H1 (cell line): Measurements from ENCODE around the gene CKS1B. TPM values are rescaled to one million over a fixed set of nuclear protein-coding genes. Genes with fewer than 3 reads are reported as not detected.
"Not testable (repeated sequence)": the region's sequence is repeated elsewhere in the genome, so short reads cannot be mapped to it uniquely, and the experiment has no call there.

Source experiments
- CTCF ChIA-PET: fragments of 300-600 bp; sonication (Branson Sonifier 250); formaldehyde crosslinking; loops from one replicate; lab custom pipeline; 2021; ENCODE audit not compliant: partially characterized antibody; lab: Charles Lee
- POLR2A ChIA-PET: fragments of 300-600 bp; sonication (Branson Sonifier 250); formaldehyde crosslinking; loops from one replicate; lab custom pipeline; 2021; ENCODE audit warnings: inconsistent platforms; ENCODE audit not compliant: partially characterized antibody; lab: Charles Lee
- DNase-seq, 2 experiments: peaks; one replicate each; pipeline versions ENCODE4 v3.0.0 to v3.0.0-alpha.2; 2010 to 2022; ENCODE audit warnings: low spot score in 2 of 2, low read depth in 1 of 2, mixed read lengths in 1 of 2
- FAIRE-seq: peaks from 2 replicates; lab custom pipeline; 2011; peaks lifted over from hg19 to GRCh38; lab: Jason Lieb, UNC
- H2AFZ ChIP-seq: 2 replicates; pipeline ENCODE4 v1.8.1; 2012; ENCODE audit warnings: low read length, inconsistent platforms
- H2AK5ac ChIP-seq: 2 replicates; pipeline ENCODE4 v1.6.1; 2013; ENCODE audit warnings: low read depth, low read length
- H2BK120ac ChIP-seq: replicated peaks from 2 replicates; pipeline ENCODE3; 2013; ENCODE audit warnings: low read depth, low read length, inconsistent platforms
- H2BK12ac ChIP-seq: 2 replicates; pipeline ENCODE4 v1.6.1; 2013; ENCODE audit warnings: low read depth, low read length
- H2BK15ac ChIP-seq: 2 replicates; pipeline ENCODE4 v1.6.1; 2013; ENCODE audit warnings: low read length
- H2BK20ac ChIP-seq: 2 replicates; pipeline ENCODE4 v1.6.1; 2013; ENCODE audit warnings: low read length
- H2BK5ac ChIP-seq: 2 replicates; pipeline ENCODE4 v1.6.1; 2013; ENCODE audit warnings: low read depth, low read length
- H3K14ac ChIP-seq: 2 replicates; pipeline ENCODE4 v1.6.1; 2013; ENCODE audit warnings: inconsistent platforms; ENCODE audit not compliant: insufficient read length
- H3K18ac ChIP-seq: 2 replicates; pipeline ENCODE4 v1.6.1; 2013; ENCODE audit warnings: low read length; ENCODE audit errors: extremely low read depth
- H3K23ac ChIP-seq: 2 replicates; pipeline ENCODE4 v1.6.1; 2013; ENCODE audit warnings: inconsistent platforms; ENCODE audit not compliant: insufficient read length
- H3K23me2 ChIP-seq: 2 replicates; pipeline ENCODE4 v1.6.1; 2013; ENCODE audit warnings: low read depth, low read length
- H3K27ac ChIP-seq: 2 replicates; pipeline ENCODE4 v1.6.1; 2011; ENCODE audit warnings: low read depth, low read length, inconsistent platforms
- H3K27me3 ChIP-seq, 4 experiments: replicated peaks in 1 of 4; 1 replicate in 1 of 4; 2 replicates in 3 of 4; pipeline versions ENCODE4 v1.6.1 to v1.8.1; 2011 to 2013; ENCODE audit warnings: low read length in 3 of 4, mild to moderate bottlenecking in 3 of 4, inconsistent platforms in 2 of 4, mixed read lengths in 2 of 4, moderate library complexity in 1 of 4; ENCODE audit not compliant: control insufficient read depth in 3 of 4, insufficient read depth in 3 of 4; ENCODE audit errors: extremely low read depth in 1 of 4
- H3K36me3 ChIP-seq, 4 experiments: 2 replicates each; pipeline versions ENCODE4 v1.6.1 to v1.8.1; 2011 to 2013; ENCODE audit warnings: mild to moderate bottlenecking in 4 of 4, low read length in 3 of 4, moderate library complexity in 2 of 4, control low read depth in 1 of 4, inconsistent platforms in 1 of 4; ENCODE audit not compliant: insufficient read depth in 4 of 4, control insufficient read depth in 2 of 4
- H3K4ac ChIP-seq: replicated peaks from 2 replicates; pipeline ENCODE3; 2013; ENCODE audit warnings: low read length, low read depth, mixed read lengths, inconsistent platforms; ENCODE audit not compliant: insufficient read length
- H3K4me1 ChIP-seq, 4 experiments: replicated peaks in 1 of 4; 1 replicate in 1 of 4; 2 replicates in 3 of 4; pipeline versions ENCODE4 v1.6.1 to v1.8.1; 2011 to 2013; ENCODE audit warnings: low read length in 3 of 4, inconsistent platforms in 2 of 4, mixed read lengths in 1 of 4; ENCODE audit not compliant: insufficient read depth in 4 of 4, control insufficient read depth in 3 of 4
- H3K4me2 ChIP-seq, 2 experiments: 2 replicates each; pipeline versions ENCODE4 v1.6.1 to v1.8.1; 2011 to 2013; ENCODE audit warnings: low read depth in 2 of 2, low read length in 2 of 2, control low read depth in 1 of 2, inconsistent platforms in 1 of 2, mild to moderate bottlenecking in 1 of 2; ENCODE audit not compliant: insufficient read depth in 1 of 2
- H3K4me3 ChIP-seq, 4 experiments: fragments of 200-600, 300-600 bp in 1 of 4; sonication (generic), shearing (Covaris generic), sonication (Bioruptor Twin) in 1 of 4; 2 replicates each; pipeline versions ENCODE4 v1.5.1 to v1.8.1; 2011 to 2016; ENCODE audit warnings: low read length in 4 of 4, low read depth in 3 of 4, control low read depth in 2 of 4, inconsistent platforms in 2 of 4, mild to moderate bottlenecking in 2 of 4, mixed read lengths in 1 of 4, moderate library complexity in 1 of 4; ENCODE audit not compliant: insufficient read depth in 2 of 4; ENCODE audit errors: extremely low read depth in 1 of 4
- H3K56ac ChIP-seq: replicated peaks from 2 replicates; pipeline ENCODE3; 2013; ENCODE audit warnings: low read depth, mild to moderate bottlenecking, mixed read lengths, low read length, inconsistent platforms; ENCODE audit not compliant: insufficient read length
- H3K79me1 ChIP-seq: 2 replicates; pipeline ENCODE4 v1.6.1; 2013; ENCODE audit warnings: low read depth, low read length, control low read depth
- H3K79me2 ChIP-seq, 2 experiments: 2 replicates each; pipeline versions ENCODE4 v1.6.1 to v1.8.1; 2012 to 2013; ENCODE audit warnings: low read length in 2 of 2, mild to moderate bottlenecking in 2 of 2, inconsistent platforms in 1 of 2; ENCODE audit not compliant: insufficient read depth in 2 of 2, control insufficient read depth in 1 of 2
- H3K9ac ChIP-seq, 4 experiments: replicated peaks in 1 of 4; 1 replicate in 1 of 4; 2 replicates in 3 of 4; pipeline versions ENCODE4 v1.6.1 to v1.8.1; 2011 to 2013; ENCODE audit warnings: low read depth in 3 of 4, low read length in 3 of 4, control low read depth in 2 of 4, mild to moderate bottlenecking in 2 of 4, moderate library complexity in 2 of 4, inconsistent platforms in 1 of 4; ENCODE audit errors: extremely low read depth in 1 of 4
- H3K9me3 ChIP-seq, 2 experiments: 2 replicates each; pipeline versions ENCODE4 v1.6.1 to v1.8.1; 2012 to 2013; ENCODE audit warnings: mild to moderate bottlenecking in 2 of 2, moderate library complexity in 2 of 2, control low read depth in 1 of 2, inconsistent platforms in 1 of 2, low read depth in 1 of 2, low read length in 1 of 2, mixed read lengths in 1 of 2; ENCODE audit not compliant: insufficient read depth in 2 of 2
- H4K20me1 ChIP-seq, 2 experiments: replicated peaks in 1 of 2; 2 replicates each; pipeline versions ENCODE3 to v1.8.1; 2011 to 2013; ENCODE audit warnings: inconsistent platforms in 2 of 2, low read length in 2 of 2, mild to moderate bottlenecking in 1 of 2; ENCODE audit not compliant: insufficient read depth in 2 of 2, control insufficient read depth in 1 of 2
- H4K5ac ChIP-seq: 2 replicates; pipeline ENCODE4 v1.6.1; 2013; ENCODE audit warnings: low read length, low read depth, mixed read lengths, inconsistent platforms; ENCODE audit not compliant: insufficient read length
- H4K8ac ChIP-seq: 2 replicates; pipeline ENCODE4 v1.8.0; 2013; ENCODE audit warnings: mild to moderate bottlenecking, moderate library complexity, low read length, inconsistent platforms; ENCODE audit not compliant: insufficient read depth; ENCODE audit errors: extremely low read depth
- H4K91ac ChIP-seq: replicated peaks from 2 replicates; pipeline ENCODE3; 2013; ENCODE audit warnings: low read length, mixed read lengths, inconsistent platforms; ENCODE audit not compliant: insufficient read length
- BRCA1 ChIP-seq: IDR thresholded peaks from 2 replicates; pipeline ENCODE4 v1.6.1; 2012; ENCODE audit warnings: low read depth, low read length, improper control_type of control experiment
- FOSL1 ChIP-seq: IDR thresholded peaks from 2 replicates; pipeline ENCODE4 v1.6.1; 2011; ENCODE audit warnings: mild to moderate bottlenecking, low read depth, low read length, moderate library complexity; ENCODE audit not compliant: insufficient read depth
- HDAC6 ChIP-seq: IDR thresholded peaks from one replicate; pipeline ENCODE4 v1.7.1; 2012; ENCODE audit warnings: low read depth, mild to moderate bottlenecking, inconsistent platforms, low read length, moderate library complexity
- JUND ChIP-seq: IDR thresholded peaks from 2 replicates; pipeline ENCODE4 v1.6.1; 2011; ENCODE audit warnings: mild to moderate bottlenecking, improper control_type of control experiment, low read length
- NRF1 ChIP-seq: IDR thresholded peaks from 2 replicates; pipeline ENCODE4 v1.6.1; 2011; ENCODE audit warnings: mild to moderate bottlenecking, low read depth, low read length, improper control_type of control experiment
- POLR2A ChIP-seq, 2 experiments: IDR thresholded peaks; 1 replicate in 1 of 2; 2 replicates in 1 of 2; pipeline ENCODE4 v1.6.1; 2011; ENCODE audit warnings: low read depth in 2 of 2, low read length in 2 of 2, mild to moderate bottlenecking in 2 of 2; ENCODE audit errors: control extremely low read depth in 1 of 2
- RBBP5 ChIP-seq: IDR thresholded peaks from 2 replicates; pipeline ENCODE4 v1.7.1; 2012; ENCODE audit warnings: low read depth, mild to moderate bottlenecking, inconsistent platforms, low read length, moderate library complexity, borderline replicate concordance
- RNF2 ChIP-seq: fragments of 200-900, 300-1000 bp; sonication (generic); IDR thresholded peaks from 2 replicates; pipeline ENCODE4 v1.7.1; 2016; ENCODE audit warnings: borderline replicate concordance, low read depth, mild to moderate bottlenecking, antibody characterized with exemption, low read length; ENCODE audit not compliant: poor library complexity, severe bottlenecking; ENCODE audit errors: missing control alignments
- SAP30 ChIP-seq: fragments of 300-600 bp; sonication (generic); IDR thresholded peaks from 2 replicates; pipeline ENCODE4 v1.7.1; 2012; ENCODE audit warnings: low read length, moderate library complexity, mild to moderate bottlenecking, inconsistent platforms; ENCODE audit not compliant: insufficient read depth, insufficient replicate concordance
- SP4 ChIP-seq: IDR thresholded peaks from 2 replicates; pipeline ENCODE4 v1.6.1; 2012; ENCODE audit warnings: low read length, inconsistent platforms
- ZNF274 ChIP-seq: IDR thresholded peaks from 2 replicates; pipeline ENCODE4 v1.7.0; 2012; ENCODE audit warnings: low read length, borderline replicate concordance; ENCODE audit errors: extremely low read depth
- WGBS, 2 experiments: shearing (Covaris generic) in 1 of 2; methylation state at CpG; one replicate each; pipeline versions ENCODE4 v1.1.6 to v1.1.7; 2013 to 2015; ENCODE audit warnings: low lambda C conversion rate in 2 of 2, mixed read lengths in 2 of 2, inconsistent platforms in 1 of 2, low coverage in 1 of 2, missing lambda C conversion rate in 1 of 2; ENCODE audit not compliant: insufficient replicate concordance in 2 of 2, insufficient coverage in 1 of 2, insufficient read length in 1 of 2; ENCODE audit errors: extremely low coverage in 1 of 2, missing lambda C conversion rate in 1 of 2; 5-methylcytosine and 5-hydroxymethylcytosine counted together
- polyA plus RNA-seq, 7 experiments: library from polyadenylated mRNA; depleted of rRNA in 3 of 7; stranded (reverse) in 5 of 7; unstranded in 2 of 7; fragments of >200 nt in 5 of 7; fragments of 200-250 nt in 2 of 7; gene quantifications; 1 replicate in 5 of 7; 2 replicates in 1 of 7; 4 replicates in 1 of 7; pipeline versions ENCODE4 v1.2.1 to v1.2.3, GENCODE V29; 2011 to 2013; ENCODE audit warnings: missing spikeins in 2 of 7, mixed read lengths in 2 of 7
- total RNA-seq: library from RNA; stranded (reverse); fragmentation: NEBNext Ultra II Directional; extraction: Animal tissue kit (Norgen Biotek cat#: 25700); gene quantifications from 2 replicates; pipeline ENCODE4 v1.2.1, GENCODE V29; 2021

The CKS1B gene
- total and polyA plus RNA-seq, 2 of the 8 experiments (the other 6 are each of a cell fraction or from before 2014, with no cell fraction given), result 294 to 1,025 TPM

- TF ChIP-seq BRCA1, result no peak
- TF ChIP-seq JUND, result no peak
- TF ChIP-seq HDAC6, result no peak
- TF ChIP-seq SAP30, result peak; percentile 48
- no peak for TF ChIP-seq SP4
- peak in 1 of 2 experiments; percentile 41; a peak in 1 of 3 replicates for TF ChIP-seq POLR2A (IDR thresholded peaks at IDR 0.05; ENCODE audit: control extremely low read depth in 1 of 2, low read depth in 2 of 2, low read length in 2 of 2)
- TF ChIP-seq ZNF274, result no peak
- no peak for TF ChIP-seq FOSL1
- TF ChIP-seq NRF1, result no peak
- no peak for TF ChIP-seq RNF2
- no peak for TF ChIP-seq RBBP5
Measured at GRCh38 chr1:154975409-154976059, 1.1 kb downstream of the CKS1B start (continued).

- not testable (repeated sequence) for H2BK5ac ChIP-seq, DNase-seq, H3K56ac ChIP-seq, H3K4ac ChIP-seq, H4K8ac ChIP-seq, FAIRE-seq, H2BK20ac ChIP-seq, H3K23ac ChIP-seq, H3K27me3 ChIP-seq, H3K18ac ChIP-seq, H3K4me3 ChIP-seq, H2AFZ ChIP-seq, H3K27ac ChIP-seq, H2BK15ac ChIP-seq, H4K20me1 ChIP-seq, H4K5ac ChIP-seq, H2BK120ac ChIP-seq, H3K9me3 ChIP-seq, H3K4me2 ChIP-seq, H3K79me1 ChIP-seq, H3K9ac ChIP-seq, H4K91ac ChIP-seq, H2BK12ac ChIP-seq, H3K14ac ChIP-seq, H2AK5ac ChIP-seq
- H3K23me2 ChIP-seq, result peaks cover 12% of the 10 kb centered on the region
- WGBS, 2 experiments, result 92% methylated on average over 3 of the region's 3 CpGs; no CpG with 5 or more reads in 1 of the 2 experiments
- CTCF ChIA-PET, result interaction anchor here (20.6 kb wide), 1 partner anchor 19 kb away, joined by 334 read pairs; the partner anchor contains the start of gene LENEP
- peaks cover 19 to 54% of the 10 kb centered on the region in 2 experiments for H3K79me2 ChIP-seq
- peaks cover 0 to 12% (median 5%) of the 10 kb centered on the region in 4 experiments; a peak in 4 of 7 replicates for H3K4me1 ChIP-seq
- peaks cover 9 to 30% (median 17%) of the 10 kb centered on the region in 4 experiments for H3K36me3 ChIP-seq
- POLR2A ChIA-PET, result interaction anchor here (22.4 to 42.8 kb wide), 2 partner anchors 17 to 19 kb away, joined by 662 to 702 read pairs; partner anchors contain the start of genes LENEP, PBXIP1, PYGO2 and ZBTB7B
Measured at GRCh38 chr1:154977762-154978161, 3.3 kb downstream of the CKS1B start.
